SK-N-SH (cell line): ENCODE results near the gene CACNA2D3. TPM values are rescaled to one million over a fixed set of nuclear protein-coding genes. Genes with fewer than 3 reads are reported as not detected.

Experiments
- CTCF ChIA-PET: fragments of 300-600, 350-600 bp; formaldehyde crosslinking; extraction: SDS; loops from one replicate; lab custom pipeline; 2021; lab: Yijun Ruan, JAX
- POLR2A ChIA-PET: fragments of 350-600 bp; sonication (Branson Sonifier 250); formaldehyde crosslinking; extraction: SDS; loops from one replicate; lab custom pipeline; 2020; ENCODE audit warnings: antibody characterized with exemption, inconsistent platforms; lab: Yijun Ruan, JAX
- DNase-seq: peaks from one replicate; pipeline ENCODE4 v3.0.0; 2012
- H2AFZ ChIP-seq: fragments of 200-600 bp; sonication (generic); 2 replicates; pipeline ENCODE4 v1.8.1; 2016; ENCODE audit warnings: antibody characterized with exemption, mild to moderate bottlenecking, low read depth
- H3F3A ChIP-seq: fragments of 200-600 bp; sonication (generic); replicated peaks from 2 replicates; pipeline ENCODE3; 2016; ENCODE audit warnings: antibody characterized with exemption, mild to moderate bottlenecking; ENCODE audit not compliant: insufficient read depth
- H3K27ac ChIP-seq, 2 experiments: fragments of 200-500 bp in 1 of 2; fragments of 200-600 bp in 1 of 2; sonication (Bioruptor generic) in 1 of 2; sonication (generic), shearing (Covaris generic) in 1 of 2; 2 replicates each; pipeline versions ENCODE4 v1.5.1 to v1.6.1; 2014 to 2016; ENCODE audit warnings: low read depth in 2 of 2, inconsistent platforms in 1 of 2, low read length in 1 of 2, mild to moderate bottlenecking in 1 of 2, mixed read lengths in 1 of 2
- H3K27me3 ChIP-seq: fragments of 200-600 bp; sonication (generic), shearing (Covaris generic); 2 replicates; pipeline ENCODE4 v1.6.1; 2016; ENCODE audit warnings: mixed run types; ENCODE audit not compliant: insufficient read depth
- H3K36me3 ChIP-seq, 2 experiments: fragments of 200-500 bp in 1 of 2; fragments of 200-600 bp in 1 of 2; sonication (Bioruptor generic) in 1 of 2; sonication (generic) in 1 of 2; replicated peaks in 1 of 2; 2 replicates each; pipeline versions ENCODE3 to v1.5.1; 2014 to 2016; ENCODE audit warnings: low read length in 1 of 2, mild to moderate bottlenecking in 1 of 2; ENCODE audit not compliant: insufficient read depth in 2 of 2, control insufficient read depth in 1 of 2
- H3K4me1 ChIP-seq, 2 experiments: fragments of 200-500 bp in 1 of 2; fragments of 200-600 bp in 1 of 2; sonication (Bioruptor generic) in 1 of 2; sonication (generic), shearing (Covaris generic) in 1 of 2; 2 replicates each; pipeline versions ENCODE4 v1.5.1 to v1.6.1; 2014 to 2016; ENCODE audit warnings: low read depth in 1 of 2, low read length in 1 of 2, mixed run types in 1 of 2; ENCODE audit not compliant: insufficient read depth in 2 of 2, control insufficient read depth in 1 of 2
- H3K4me2 ChIP-seq: fragments of 200-600 bp; sonication (generic), shearing (Covaris generic); 2 replicates; pipeline ENCODE4 v1.6.1; 2017; ENCODE audit warnings: mixed run types
- H3K4me3 ChIP-seq, 2 experiments: fragments of 200-500 bp in 1 of 2; fragments of 200-600 bp in 1 of 2; sonication (Bioruptor generic) in 1 of 2; sonication (generic), shearing (Covaris generic) in 1 of 2; 2 replicates each; pipeline versions ENCODE4 v1.5.1 to v1.8.1; 2014 to 2016; ENCODE audit warnings: low read depth in 2 of 2, inconsistent platforms in 1 of 2, low read length in 1 of 2, mild to moderate bottlenecking in 1 of 2, mixed read lengths in 1 of 2, moderate library complexity in 1 of 2
- H3K79me2 ChIP-seq: fragments of 200-600 bp; sonication (generic); 2 replicates; pipeline ENCODE4 v1.8.1; 2017; ENCODE audit warnings: mild to moderate bottlenecking; ENCODE audit not compliant: insufficient read depth
- H3K9ac ChIP-seq: fragments of 200-600 bp; sonication (generic); 2 replicates; pipeline ENCODE4 v1.6.1; 2017; ENCODE audit warnings: mixed run types
- H3K9me2 ChIP-seq: fragments of 200-600 bp; sonication (generic); 2 replicates; pipeline ENCODE4 v1.6.1; 2017; ENCODE audit warnings: mixed run types
- H3K9me3 ChIP-seq: fragments of 200-600 bp; sonication (generic); 2 replicates; pipeline ENCODE4 v1.6.1; 2017; ENCODE audit warnings: mixed run types, mild to moderate bottlenecking, moderate library complexity
- H4K20me1 ChIP-seq: fragments of 200-600 bp; sonication (generic); 2 replicates; pipeline ENCODE4 v1.6.1; 2017; ENCODE audit warnings: mild to moderate bottlenecking, mixed run types; ENCODE audit not compliant: insufficient read depth
- CHD2 ChIP-seq: fragments of 150-350 bp; IDR thresholded peaks from 2 replicates; pipeline ENCODE4 v1.6.1; 2018; ENCODE audit warnings: low read length; ENCODE audit not compliant: partially characterized antibody
- EZH2phosphoT487 ChIP-seq: fragments of 200-600 bp; sonication (generic); IDR thresholded peaks from 2 replicates; pipeline ENCODE4 v1.6.1; 2017; ENCODE audit warnings: low read depth, mixed run types, mild to moderate bottlenecking, antibody characterized with exemption, moderate library complexity, borderline replicate concordance
- FOXM1 ChIP-seq: IDR thresholded peaks from 2 replicates; pipeline ENCODE4 v1.4.0; 2012; ENCODE audit warnings: low read depth, mild to moderate bottlenecking
- GATA2 ChIP-seq: sonication (generic); formaldehyde crosslinking; IDR thresholded peaks from 2 replicates; pipeline ENCODE4 v1.5.0; 2020; ENCODE audit warnings: mild to moderate bottlenecking, missing genetic modification reagents
- IRF3 ChIP-seq: fragments of 150-350 bp; IDR thresholded peaks from 2 replicates; pipeline ENCODE4 v1.6.1; 2016; ENCODE audit warnings: mild to moderate bottlenecking, low read depth, low read length
- MEF2A ChIP-seq: IDR thresholded peaks from 2 replicates; pipeline ENCODE4 v1.4.0; 2012; ENCODE audit warnings: low read depth, borderline replicate concordance
- MXI1 ChIP-seq: IDR thresholded peaks from 2 replicates; pipeline ENCODE4 v1.6.1; 2012; ENCODE audit warnings: mild to moderate bottlenecking, low read depth, low read length, improper control_type of control experiment
- SIN3A ChIP-seq: IDR thresholded peaks from 2 replicates; pipeline ENCODE4 v1.6.1; 2012; ENCODE audit warnings: low read depth, mild to moderate bottlenecking, low read length, moderate library complexity, borderline replicate concordance
- SMC3 ChIP-seq: IDR thresholded peaks from 2 replicates; pipeline ENCODE4 v1.6.1; 2012; ENCODE audit warnings: low read depth, low read length, improper control_type of control experiment
- TAF1 ChIP-seq: IDR thresholded peaks from 2 replicates; pipeline ENCODE4 v1.6.1; 2012; ENCODE audit warnings: low read depth, mild to moderate bottlenecking, low read length, moderate library complexity, borderline replicate concordance
- TEAD4 ChIP-seq: IDR thresholded peaks from 2 replicates; pipeline ENCODE4 v1.4.0; 2012; ENCODE audit warnings: mild to moderate bottlenecking, borderline replicate concordance; ENCODE audit not compliant: insufficient read depth
- USF1 ChIP-seq: IDR thresholded peaks from 2 replicates; pipeline ENCODE4 v1.4.0; 2012; ENCODE audit warnings: low read depth, borderline replicate concordance
- USF2 ChIP-seq: fragments of 150-350 bp; IDR thresholded peaks from 2 replicates; pipeline ENCODE4 v1.6.1; 2017; ENCODE audit warnings: antibody characterized with exemption, low read length, low read depth, borderline replicate concordance
- YY1 ChIP-seq: IDR thresholded peaks from 2 replicates; pipeline ENCODE4 v1.4.0; 2012; ENCODE audit warnings: low read depth, mild to moderate bottlenecking
- ZBTB33 ChIP-seq: IDR thresholded peaks from 2 replicates; pipeline ENCODE4 v1.4.0; 2012; ENCODE audit warnings: low read depth, borderline replicate concordance
- WGBS: methylation state at CpG from one replicate; pipeline ENCODE4 v1.1.6; 2017; ENCODE audit warnings: low lambda C conversion rate; 5-methylcytosine and 5-hydroxymethylcytosine counted together
- polyA plus RNA-seq, 3 experiments: library from polyadenylated mRNA; depleted of rRNA; stranded (reverse); fragments of >200 nt; gene quantifications; 2 replicates each; pipeline ENCODE4 v1.2.3, GENCODE V29; 2012

The CACNA2D3 gene
- polyA plus RNA-seq, 1 of the 3 experiments (the other 2 are of a cell fraction): 0.15 TPM

- Histone ChIP-seq H3K4me1 (peaks cover 0 to 2% of the 10 kb centered on the region in 2 experiments; a peak in 1 of 4 replicates), H3K79me2 (no peaks in the 10 kb centered on the region), H3K4me2 (no peak overlapping the region), H3K9me3 (no peaks in the 10 kb centered on the region), H3F3A (no peaks in the 10 kb centered on the region), H2AFZ (no peak overlapping the region), H3K4me3 (no peak overlapping the region), H3K27ac (no peak overlapping the region), H3K36me3 (no peaks in the 10 kb centered on the region), H3K9me2 (no peaks in the 10 kb centered on the region)
- POLR2A ChIA-PET: no interaction called here
- 54% methylated on average over 9 of the region's 9 CpGs for WGBS
- CTCF ChIA-PET: no interaction called here
- no peak for TF ChIP-seq USF2
- TF ChIP-seq EZH2phosphoT487: no peak
- TF ChIP-seq MXI1: no peak
- TF ChIP-seq IRF3: no peak
- TF ChIP-seq, all 33 proteins: peak for 0
- H4K20me1 ChIP-seq: no peaks in the 10 kb centered on the region
- no peaks in the 10 kb centered on the region for H3K27me3 ChIP-seq
- no peak overlapping the region for H3K9ac ChIP-seq
- DNase-seq: no peak
Measured at GRCh38 chr3:54827056-54827687, 704.8 kb downstream of the CACNA2D3 start.

GRCh38 chr3:54827776-54828175 lies 705.4 kb downstream of the CACNA2D3 start:
- H3K4me3 ChIP-seq: no peak overlapping the region
- CTCF ChIA-PET: no interaction called here
- POLR2A ChIA-PET: no interaction called here

More at GRCh38 chr3:54827776-54828175, 705.4 kb downstream of the CACNA2D3 start:
- H3K36me3 ChIP-seq: no peaks in the 10 kb centered on the region
- H3K79me2 ChIP-seq: no peaks in the 10 kb centered on the region
- TF ChIP-seq IRF3 (no peak), CHD2 (no peak), MXI1 (no peak), YY1 (no peak), TAF1 (no peak), SIN3A (no peak), USF1 (no peak), MEF2A (no peak), GATA2 (CRISPR knock-in tag) (no peak), FOXM1 (no peak), SMC3 (no peak), TEAD4 (no peak), ZBTB33 (no peak)
- peaks cover 0 to 2% of the 10 kb centered on the region in 2 experiments; a peak in 1 of 4 replicates for H3K4me1 ChIP-seq
- no peak overlapping the region for H3K27ac ChIP-seq
- no peak overlapping the region for H3K4me2 ChIP-seq
- no peak overlapping the region for H2AFZ ChIP-seq
- no peaks in the 10 kb centered on the region for H3K9me3 ChIP-seq
- no peaks in the 10 kb centered on the region for H4K20me1 ChIP-seq
- DNase-seq: no peak
- no peak overlapping the region for H3K9ac ChIP-seq
- no peaks in the 10 kb centered on the region for H3K27me3 ChIP-seq
- WGBS: 28% methylated on average over 2 of the region's 2 CpGs
- H3K9me2 ChIP-seq: no peaks in the 10 kb centered on the region
- no peaks in the 10 kb centered on the region for H3F3A ChIP-seq
